HG03457 (cell line): ENCODE results near the gene AKR7A3.
"Not testable (repeated sequence)": the region's sequence is repeated elsewhere in the genome, so short reads cannot be mapped to it uniquely, and the experiment has no call there.

ENCODE experiments used
- ATAC-seq: cut with Tn5 transposase; IDR thresholded peaks from one replicate; pipeline ENCODE4 v1.9.1; 2021; ENCODE audit warnings: moderate number of reproducible peaks; ENCODE audit not compliant: unreplicated experiment

AKR7A3 gene

DNA sequence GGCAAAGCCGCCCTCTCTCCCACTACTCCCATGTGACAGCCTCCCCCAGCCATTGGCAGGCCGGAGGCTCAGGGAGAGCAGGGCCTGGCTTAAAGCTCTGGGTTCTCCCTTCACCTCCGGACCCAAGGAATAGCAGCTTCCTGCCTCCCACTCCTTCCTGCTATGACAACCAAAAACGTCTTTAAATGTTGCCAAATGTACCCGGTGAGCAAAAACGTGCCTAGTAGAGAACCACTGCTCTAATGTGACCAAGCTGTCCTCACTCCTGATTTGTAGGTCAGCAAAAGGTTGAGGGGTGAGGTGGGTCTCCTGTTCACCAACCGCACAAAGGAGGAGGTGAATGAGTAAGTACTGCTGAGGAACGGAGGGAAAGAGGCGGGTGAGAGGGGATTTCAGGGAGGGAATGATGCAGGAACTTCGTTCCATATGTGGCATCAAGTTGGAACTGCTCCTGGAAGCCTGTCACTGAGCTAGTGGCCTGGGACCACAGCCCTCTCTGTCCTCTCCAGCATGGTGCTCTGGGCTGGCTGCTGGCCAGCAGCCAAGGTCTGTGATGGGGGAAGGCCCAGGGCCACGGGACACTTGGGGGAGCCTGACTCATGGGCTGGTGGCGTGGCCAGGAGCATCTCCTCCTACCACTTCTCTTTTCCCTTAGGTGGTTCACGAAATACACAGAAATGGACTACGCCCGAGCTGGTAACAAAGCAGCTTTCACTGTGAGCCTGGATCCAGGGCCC is 31.2 kb downstream of the AKR7A3 start:
- ATAC-seq, result no peak

DNA sequence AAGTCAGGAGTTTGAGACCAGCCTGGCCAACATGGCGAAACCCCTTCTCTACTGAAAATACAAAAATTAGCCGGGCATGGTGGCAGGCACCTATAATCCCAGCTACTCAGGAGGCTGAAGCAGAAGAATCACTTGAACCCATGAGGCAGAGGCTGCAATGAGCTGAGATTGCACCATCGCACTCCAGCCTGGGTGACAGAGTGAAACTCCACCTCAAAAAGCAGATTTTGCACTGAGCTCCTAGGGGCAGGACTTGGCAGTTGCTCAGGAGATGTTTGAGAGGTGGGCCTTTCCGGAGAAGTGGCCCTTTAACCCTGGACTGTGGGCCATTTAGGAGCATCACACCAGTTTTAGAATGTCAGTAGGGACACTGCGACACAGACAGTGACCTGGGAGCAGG is 32.3 kb downstream of the AKR7A3 start:
- not testable (repeated sequence) for ATAC-seq

DNA sequence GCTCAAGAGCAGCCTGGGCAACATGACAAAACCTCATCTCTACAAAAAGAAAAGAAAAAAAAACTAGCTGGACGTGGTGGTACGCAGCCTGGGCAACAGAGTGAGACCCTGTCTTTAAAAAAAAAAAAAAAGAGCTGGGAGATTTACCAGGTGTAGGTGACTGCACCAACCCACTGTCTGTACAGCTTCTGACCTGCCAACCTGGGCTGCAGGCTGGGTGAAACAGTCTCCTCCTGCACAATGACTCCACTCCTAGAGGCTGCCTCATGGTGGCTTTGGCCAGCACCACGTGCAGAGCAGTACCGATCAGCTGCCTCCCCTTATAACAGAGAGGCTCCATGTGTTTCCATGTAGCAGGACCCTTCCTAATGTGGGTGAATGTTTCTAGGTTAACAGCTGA is 33.3 kb downstream of the AKR7A3 start:
- ATAC-seq, result no peak

DNA sequence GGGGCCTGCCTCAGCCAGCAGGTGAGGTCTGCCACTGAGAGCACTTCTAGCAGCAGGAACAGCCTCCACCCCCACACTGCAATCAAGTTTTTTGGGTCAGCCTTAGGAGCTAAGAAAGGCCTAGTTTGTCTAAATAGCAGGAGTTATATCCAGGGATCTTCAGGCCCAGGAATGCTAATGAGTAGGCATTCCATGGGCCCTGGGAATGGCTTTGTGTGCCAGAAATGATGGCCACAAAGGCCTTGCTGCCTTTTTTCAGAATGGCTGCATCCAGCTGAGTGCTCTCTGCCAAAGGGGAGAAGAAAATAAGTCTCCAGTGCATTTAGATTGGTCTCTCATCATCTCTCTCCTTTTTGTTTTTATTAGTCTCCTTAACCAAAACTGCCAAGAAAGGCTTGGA is 34.2 kb downstream of the AKR7A3 start:
- ATAC-seq, result no peak

DNA sequence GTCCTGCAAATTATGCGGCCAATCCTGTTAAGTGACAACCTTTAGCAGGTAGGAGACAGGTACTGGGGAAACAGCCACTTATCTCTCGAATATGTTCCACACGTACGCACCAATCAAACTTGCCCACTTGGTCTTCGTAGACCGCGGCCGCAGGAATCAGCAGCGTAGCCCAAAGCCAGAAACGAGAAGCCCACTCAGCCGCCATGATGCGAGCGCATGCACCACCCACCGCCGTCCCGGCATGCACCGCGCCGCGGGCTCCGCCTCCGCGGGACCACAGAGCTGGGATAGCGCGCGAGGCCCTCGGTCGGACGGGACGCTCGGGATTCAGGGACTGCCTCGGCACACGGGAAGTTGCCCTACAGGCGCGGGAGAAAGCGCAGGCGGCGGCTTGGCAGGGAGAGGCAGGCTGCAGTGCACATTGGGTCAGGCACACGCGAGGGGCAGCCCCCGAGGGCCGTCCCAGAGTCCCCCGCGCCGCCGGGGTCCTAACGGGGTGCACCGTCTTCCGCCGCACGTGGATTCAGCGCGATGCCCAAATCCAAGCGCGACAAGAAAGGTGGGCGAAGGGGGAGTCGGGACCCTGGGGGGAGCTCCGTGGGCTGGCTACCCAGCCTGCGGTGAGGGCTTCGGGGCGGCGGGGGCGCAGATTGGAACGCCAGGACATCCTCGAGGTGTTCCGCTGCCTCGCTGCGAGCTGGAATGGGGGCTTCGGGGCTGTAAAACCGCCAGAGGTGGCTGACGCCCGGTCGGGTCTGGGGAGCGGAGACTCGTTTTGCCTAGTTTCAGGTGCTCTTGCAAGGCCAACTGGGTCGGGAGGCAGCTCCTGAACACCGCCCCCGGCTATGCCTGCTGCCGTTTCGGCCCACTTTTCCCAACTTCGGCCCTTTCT is 37.0 kb downstream of the AKR7A3 start, which contains the start of the genes EMC1 and MRTO4:
Gene EMC1 (minus strand): TSS at position 220 of the 892 bp plus-strand sequence. CDS start 15 bp downstream, at position 205.
Gene MRTO4 (plus strand): TSS at position 501 of the 892 bp plus-strand sequence. CDS start 31 bp downstream, at position 532.
- ATAC-seq, result no peak

DNA sequence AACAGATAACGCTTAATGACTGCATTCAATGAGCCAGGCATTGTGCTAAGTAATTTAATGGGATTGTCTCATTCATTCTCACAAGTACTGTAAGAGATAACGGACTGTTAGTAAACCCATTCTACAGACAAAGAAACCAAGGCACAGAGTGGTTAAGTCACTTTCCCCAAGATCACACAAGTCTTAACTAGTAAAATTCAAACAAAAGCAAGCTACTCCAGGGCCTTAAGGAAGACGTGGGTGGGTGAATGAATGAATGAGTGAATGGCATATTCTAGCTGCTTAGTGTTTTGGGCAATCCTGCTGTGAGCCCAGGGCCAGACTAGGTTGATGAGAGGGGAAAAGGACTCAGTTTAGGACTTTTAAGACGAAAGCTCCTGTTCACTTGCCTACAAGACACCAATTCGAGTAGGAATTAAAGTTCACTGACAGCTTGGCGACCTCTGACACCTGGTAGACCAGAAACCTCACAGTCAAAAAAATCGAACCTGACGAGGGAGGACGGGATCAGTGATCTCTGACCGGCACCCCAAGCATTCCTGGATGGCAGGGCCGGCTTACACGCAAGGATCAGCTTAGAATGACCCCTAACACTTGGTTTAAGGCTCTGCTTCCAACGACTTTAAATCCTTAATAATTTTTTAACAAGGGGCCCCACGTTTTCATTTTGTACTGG is 37.8 kb downstream of the AKR7A3 start:
- no peak for ATAC-seq

DNA sequence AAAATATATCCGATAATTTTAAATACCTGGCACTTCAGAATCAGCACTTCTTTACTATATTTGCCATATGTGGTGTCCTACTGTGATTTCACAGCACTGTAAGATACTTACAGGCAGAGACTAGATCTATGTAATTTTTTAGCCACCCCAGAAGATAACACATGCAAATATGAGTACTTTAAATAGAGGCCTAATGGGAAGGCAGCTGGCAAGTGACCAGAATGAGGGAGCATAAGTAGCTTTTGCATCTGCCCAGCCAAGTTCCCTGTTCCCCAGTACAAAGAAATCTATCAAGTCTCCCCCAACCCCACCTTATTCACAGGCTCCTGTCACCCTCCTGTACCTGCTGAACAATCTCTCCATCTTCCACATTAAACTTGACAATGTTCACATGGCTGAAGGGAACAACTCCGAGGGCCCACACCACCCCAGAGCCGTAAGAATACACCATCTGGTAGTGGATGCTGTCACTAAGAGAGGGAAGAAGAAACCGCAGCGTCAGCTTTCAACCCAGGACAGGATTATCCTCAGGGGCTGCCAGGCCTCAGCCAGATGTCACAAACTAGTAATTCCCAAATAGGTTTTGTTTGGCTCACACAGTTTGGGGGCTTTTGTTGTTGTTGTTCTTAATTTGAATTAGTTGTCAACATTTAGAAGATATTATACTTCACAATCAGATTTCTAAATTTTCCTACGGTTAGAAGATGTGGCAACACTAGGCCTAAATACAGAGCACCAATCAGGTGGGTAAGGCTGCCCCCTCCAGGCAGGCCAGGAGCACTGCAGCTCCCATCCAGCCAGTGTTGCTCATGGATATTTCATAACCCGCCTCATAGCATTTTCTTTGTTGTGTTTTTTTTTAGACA is 47.7 kb downstream of the AKR7A3 start:
- ATAC-seq, result no peak

DNA sequence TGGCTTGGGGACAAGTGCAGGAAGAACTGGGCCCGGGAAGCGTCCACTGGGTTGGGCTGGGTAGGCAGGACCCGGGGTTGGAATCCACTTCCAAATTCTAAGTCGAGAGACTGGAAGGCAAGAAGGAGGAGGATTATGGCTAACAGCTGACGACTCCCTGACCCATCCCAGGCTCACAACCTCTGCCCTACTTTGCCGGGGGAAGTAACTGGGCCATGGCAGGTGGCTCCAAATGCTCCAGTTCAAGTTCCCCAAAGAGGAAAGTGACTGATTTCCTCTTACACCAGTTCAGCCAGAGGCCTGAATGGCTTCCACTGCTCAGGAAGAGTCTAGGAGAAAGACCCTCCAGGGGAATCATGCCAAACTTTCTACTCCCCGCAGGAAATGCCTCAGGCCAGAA is 48.7 kb downstream of the AKR7A3 start:
- ATAC-seq, result no peak

DNA sequence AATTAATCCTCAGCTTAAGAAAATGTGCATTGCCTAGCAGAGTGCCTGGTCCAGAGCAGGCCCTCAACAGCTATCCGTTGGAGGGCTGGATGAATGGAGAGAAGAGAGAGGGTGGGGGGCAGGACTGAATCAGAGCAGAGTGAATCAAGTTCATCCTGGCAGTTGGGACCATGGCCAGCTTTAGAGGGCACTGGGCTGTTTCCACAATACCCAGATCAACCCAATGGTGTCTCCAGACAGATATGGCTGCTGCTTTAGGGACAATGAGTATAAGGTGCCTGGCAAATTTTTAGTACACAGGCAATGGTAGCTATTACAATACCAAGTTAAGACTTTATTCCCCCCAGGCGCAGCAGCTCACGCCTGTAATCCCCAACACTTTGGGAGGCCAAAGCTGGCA is 54.3 kb downstream of the AKR7A3 start:
- ATAC-seq, result no peak
